Loucy (cell line): ENCODE results near the gene LEP.

Experiments
- H2AFZ ChIP-seq: fragments of 200-600 bp; sonication (generic); 2 replicates; pipeline ENCODE4 v1.6.0; 2016; ENCODE audit warnings: antibody characterized with exemption, mild to moderate bottlenecking, low read length, moderate library complexity
- H3F3A ChIP-seq: fragments of 200-600 bp; 2 replicates; pipeline ENCODE4 v1.6.0; 2016; ENCODE audit warnings: antibody characterized with exemption, low read depth, mild to moderate bottlenecking
- H3K27me3 ChIP-seq: fragments of 200-600 bp; sonication (generic); 2 replicates; pipeline ENCODE4 v1.6.1; 2014; ENCODE audit warnings: low read length, mild to moderate bottlenecking; ENCODE audit not compliant: insufficient read depth, poor library complexity, severe bottlenecking
- H3K36me3 ChIP-seq: fragments of 200-600 bp; sonication (generic); 2 replicates; pipeline ENCODE4 v1.6.1; 2016; ENCODE audit warnings: low read length; ENCODE audit not compliant: insufficient read depth
- H3K4me1 ChIP-seq: fragments of 200-600 bp; sonication (generic); 2 replicates; pipeline ENCODE4 v1.5.1; 2014; ENCODE audit warnings: low read length, mild to moderate bottlenecking; ENCODE audit not compliant: insufficient read depth, poor library complexity, severe bottlenecking
- H3K4me2 ChIP-seq: fragments of 200-600 bp; sonication (generic); 2 replicates; pipeline ENCODE4 v1.6.0; 2014; ENCODE audit warnings: antibody characterized with exemption, low read length, low read depth, mild to moderate bottlenecking; ENCODE audit not compliant: poor library complexity, severe bottlenecking
- H3K4me3 ChIP-seq: fragments of 200-600 bp; sonication (generic); 2 replicates; pipeline ENCODE4 v1.5.1; 2014; ENCODE audit warnings: low read length, mild to moderate bottlenecking, mixed read lengths; ENCODE audit not compliant: poor library complexity, severe bottlenecking
- H3K79me2 ChIP-seq: fragments of 200-600 bp; sonication (generic); 2 replicates; pipeline ENCODE4 v1.6.1; 2014; ENCODE audit warnings: low read length; ENCODE audit not compliant: insufficient read depth
- H3K9ac ChIP-seq: fragments of 200-600 bp; sonication (generic); 2 replicates; pipeline ENCODE4 v1.6.0; 2014; ENCODE audit warnings: mild to moderate bottlenecking, low read depth, low read length, moderate library complexity; ENCODE audit not compliant: poor library complexity, severe bottlenecking
- H3K9me2 ChIP-seq: fragments of 200-600 bp; sonication (generic); replicated peaks from 2 replicates; pipeline ENCODE4 v1.6.1; 2016; ENCODE audit warnings: low read depth, low read length, mixed read lengths
- H3K9me3 ChIP-seq: fragments of 200-600 bp; sonication (generic); 2 replicates; pipeline ENCODE4 v1.6.1; 2014; ENCODE audit warnings: mild to moderate bottlenecking, antibody characterized with exemption, low read length, low read depth; ENCODE audit not compliant: insufficient read depth
- H4K20me1 ChIP-seq: fragments of 200-600 bp; sonication (generic); 2 replicates; pipeline ENCODE4 v1.6.0; 2014; ENCODE audit warnings: antibody characterized with exemption, low read length, mild to moderate bottlenecking; ENCODE audit not compliant: insufficient read depth, poor library complexity, severe bottlenecking
- CTCF ChIP-seq: fragments of 200-600 bp; sonication (generic); conservative IDR thresholded peaks from 2 replicates; pipeline ENCODE4 v1.5.1; 2014; ENCODE audit warnings: mild to moderate bottlenecking, antibody characterized with exemption, low read length
- EZH2phosphoT487 ChIP-seq: fragments of 200-600 bp; IDR thresholded peaks from 2 replicates; pipeline ENCODE4 v1.6.1; 2018; ENCODE audit warnings: antibody characterized with exemption, mild to moderate bottlenecking, moderate library complexity, borderline replicate concordance

The LEP gene

GRCh38 chr7:128203047-128203491, 38.0 kb upstream of the LEP start:
- no peaks in the 10 kb centered on the region for H3K36me3 ChIP-seq
- no peaks in the 10 kb centered on the region for H3K9me2 ChIP-seq
- H3K9ac ChIP-seq = no peak overlapping the region
- no peak overlapping the region for H3K4me3 ChIP-seq
- no peaks in the 10 kb centered on the region for H3K9me3 ChIP-seq
- H4K20me1 ChIP-seq = no peaks in the 10 kb centered on the region
- H3K4me2 ChIP-seq = no peak overlapping the region
- no peaks in the 10 kb centered on the region for H3F3A ChIP-seq
- TF ChIP-seq EZH2phosphoT487 (no peak), CTCF (no peak)
- H2AFZ ChIP-seq = no peak overlapping the region
- no peaks in the 10 kb centered on the region for H3K79me2 ChIP-seq
- no peaks in the 10 kb centered on the region for H3K4me1 ChIP-seq
- no peaks in the 10 kb centered on the region for H3K27me3 ChIP-seq

- no peak overlapping the region for H3K4me3 ChIP-seq
- H3K4me1 ChIP-seq = no peaks in the 10 kb centered on the region
- H3F3A ChIP-seq = no peaks in the 10 kb centered on the region
- H3K9me3 ChIP-seq = no peaks in the 10 kb centered on the region
- H3K36me3 ChIP-seq = no peaks in the 10 kb centered on the region
- H4K20me1 ChIP-seq = no peaks in the 10 kb centered on the region
- H3K27me3 ChIP-seq = no peaks in the 10 kb centered on the region
- no peaks in the 10 kb centered on the region for H3K79me2 ChIP-seq
- H3K9ac ChIP-seq = no peak overlapping the region
- TF ChIP-seq CTCF = no peak
- TF ChIP-seq EZH2phosphoT487 = no peak
- H2AFZ ChIP-seq = no peak overlapping the region
- no peaks in the 10 kb centered on the region for H3K9me2 ChIP-seq
- H3K4me2 ChIP-seq = no peak overlapping the region
These were observed 37.3 kb upstream of the LEP start for GRCh38 chr7:128203710-128204214.

- Histone ChIP-seq H3K36me3 (no peaks in the 10 kb centered on the region), H3K79me2 (no peaks in the 10 kb centered on the region), H2AFZ (no peak overlapping the region), H3K4me3 (no peak overlapping the region), H4K20me1 (no peaks in the 10 kb centered on the region), H3K4me2 (no peak overlapping the region), H3K9me2 (no peaks in the 10 kb centered on the region), H3K4me1 (no peaks in the 10 kb centered on the region), H3K9me3 (no peaks in the 10 kb centered on the region), H3K9ac (no peak overlapping the region), H3F3A (no peaks in the 10 kb centered on the region), H3K27me3 (no peaks in the 10 kb centered on the region)
- TF ChIP-seq CTCF (no peak), EZH2phosphoT487 (no peak)
These were observed 36.6 kb upstream of the LEP start for GRCh38 chr7:128204455-128204854.
